NCI-H774 (cell line): ENCODE results near the gene SIRT5.
A peak's percentile ranks its signal among the peaks of the same experiment; 100 is the strongest.

Experiments used
- DNase-seq: peaks from one replicate; lab custom pipeline; 2025; lab: John Stamatoyannopoulos, UW

The SIRT5 gene

GRCh38 chr6:13553646-13554045, 20.8 kb upstream of the SIRT5 start:
- no peak for DNase-seq

GRCh38 chr6:13554929-13555333, 19.5 kb upstream of the SIRT5 start:
- no peak for DNase-seq

- DNase-seq: no peak
These were observed 16.6 kb upstream of the SIRT5 start for GRCh38 chr6:13557841-13558240.

- DNase-seq: no peak
These were observed 15.7 kb upstream of the SIRT5 start for GRCh38 chr6:13558718-13559117.

GRCh38 chr6:13559251-13559650, 15.2 kb upstream of the SIRT5 start:
- DNase-seq: no peak

GRCh38 chr6:13559968-13560650, 14.3 kb upstream of the SIRT5 start:
- DNase-seq: no peak

- DNase-seq: no peak
These were observed 13.8 kb upstream of the SIRT5 start for GRCh38 chr6:13560651-13561044.

GRCh38 chr6:13561624-13562267, 12.7 kb upstream of the SIRT5 start:
- DNase-seq: no peak

GRCh38 chr6:13563009-13563408, 11.4 kb upstream of the SIRT5 start:
- DNase-seq: no peak

- DNase-seq: no peak
These were observed 8.5 kb upstream of the SIRT5 start for GRCh38 chr6:13565921-13566320.

GRCh38 chr6:13566500-13566899, 7.9 kb upstream of the SIRT5 start:
- no peak for DNase-seq

- DNase-seq: no peak
These were observed 5.4 kb upstream of the SIRT5 start for GRCh38 chr6:13568970-13569369.

GRCh38 chr6:13572240-13572639, 2.2 kb upstream of the SIRT5 start:
- no peak for DNase-seq

GRCh38 chr6:13572951-13573654, 1.3 kb upstream of the SIRT5 start:
- no peak for DNase-seq

- no peak for DNase-seq
These were observed 711 bp upstream of the SIRT5 start for GRCh38 chr6:13573669-13574110.

- peak; percentile 93 for DNase-seq
These were observed 241 bp upstream of the SIRT5 start for GRCh38 chr6:13574149-13574570.

GRCh38 chr6:13575377-13575775, 975 bp downstream of the SIRT5 start:
- no peak for DNase-seq

GRCh38 chr6:13576017-13576416, 1.6 kb downstream of the SIRT5 start:
- no peak for DNase-seq

- DNase-seq: no peak
These were observed 3.5 kb downstream of the SIRT5 start for GRCh38 chr6:13577926-13578325.

GRCh38 chr6:13579911-13580310, 5.5 kb downstream of the SIRT5 start:
- DNase-seq: no peak

- no peak for DNase-seq
These were observed 7.4 kb downstream of the SIRT5 start for GRCh38 chr6:13581700-13582229.

- no peak for DNase-seq
These were observed 12.5 kb downstream of the SIRT5 start for GRCh38 chr6:13586603-13587542.
